Measurements from ENCODE around the gene PLEKHG4B. TPM values are rescaled to one million over a fixed set of nuclear protein-coding genes. Genes with fewer than 3 reads are reported as not detected.
A peak's percentile ranks its signal among the peaks of the same experiment; 100 is the strongest.

PLEKHG4B gene
- total RNA-seq, 1 experiment from 2014 or later: 51.4 TPM

- no peak overlapping the region for H3K4me3 Mint-ChIP-seq
Observed at GRCh38 chr5:194102-194501, 102.1 kb downstream of the PLEKHG4B start.

GRCh38 chr5:194603-195209, 102.7 kb downstream of the PLEKHG4B start:
- H3K4me1 Mint-ChIP-seq: no peaks in the 10 kb centered on the region
- DNase-seq (ENCODE audit: low spot score): no peak
- H3K36me3 Mint-ChIP-seq: no peaks in the 10 kb centered on the region
- TF ChIP-seq CBFB (CRISPR knock-in tag; IDR thresholded peaks at IDR 0.05; ENCODE audit: low read depth): no peak
- no peak overlapping the region for H3K4me3 Mint-ChIP-seq
- ATAC-seq: no peak
- CTCF ChIA-PET: interaction anchor here (0.9 to 1.2 kb wide), 2 partner anchors 25 to 122 kb away, joined by 3 to 4 read pairs; no protein-coding TSS in a partner anchor
- H3K27ac Mint-ChIP-seq: no peak overlapping the region
- no peaks in the 10 kb centered on the region for H3K27me3 Mint-ChIP-seq (ENCODE audit: low read depth)
- POLR2A ChIA-PET: no interaction called here
- H3K9me3 Mint-ChIP-seq: no peaks in the 10 kb centered on the region

More at GRCh38 chr5:194102-194501, 102.1 kb downstream of the PLEKHG4B start:
- Mint-ChIP-seq H3K9me3 (no peaks in the 10 kb centered on the region), H3K27me3 (ENCODE audit: low read depth) (no peaks in the 10 kb centered on the region; the same call in 1 of the 2 replicates), H3K27ac (no peak overlapping the region), H3K4me1 (no peaks in the 10 kb centered on the region; the same call in 1 of the 2 replicates), H3K36me3 (no peaks in the 10 kb centered on the region)
- no peak for TF ChIP-seq ESRRA (CRISPR knock-in tag; IDR thresholded peaks at IDR 0.05; ENCODE audit: borderline replicate concordance)
- no peak for TF ChIP-seq STAT6 (CRISPR knock-in tag; conservative IDR thresholded peaks at IDR 0.05; ENCODE audit: low read depth)
- TF ChIP-seq JUN (CRISPR knock-in tag; IDR thresholded peaks at IDR 0.05): no peak
- no peak for TF ChIP-seq FOXJ3 (CRISPR knock-in tag; IDR thresholded peaks at IDR 0.05; ENCODE audit: borderline replicate concordance)
- TF ChIP-seq OVOL2 (CRISPR knock-in tag; IDR thresholded peaks at IDR 0.05; ENCODE audit: borderline replicate concordance): no peak
- no peak for TF ChIP-seq TEAD1 (CRISPR knock-in tag; IDR thresholded peaks at IDR 0.05)
- no peak for TF ChIP-seq ZNF219 (CRISPR knock-in tag; IDR thresholded peaks at IDR 0.05; ENCODE audit: borderline replicate concordance)
- DNase-seq (ENCODE audit: low spot score) (no peak), ATAC-seq (no peak)
- CTCF ChIA-PET: interaction anchor here (1.2 kb wide), 2 partner anchors 122 to 156 kb away, joined by 3 read pairs; no protein-coding TSS in a partner anchor
- POLR2A ChIA-PET: no interaction called here

GRCh38 chr5:195401-196160, 103.6 kb downstream of the PLEKHG4B start:
- Mint-ChIP-seq H3K27ac (no peak overlapping the region), H3K4me1 (no peaks in the 10 kb centered on the region), H3K36me3 (no peaks in the 10 kb centered on the region), H3K27me3 (ENCODE audit: low read depth) (no peaks in the 10 kb centered on the region), H3K9me3 (no peaks in the 10 kb centered on the region), H3K4me3 (no peak overlapping the region)
- DNase-seq (ENCODE audit: low spot score) (no peak), ATAC-seq (peak; percentile 49; the same call in 1 of the 2 replicates)
- CTCF ChIA-PET: interaction anchor here (0.5 to 0.9 kb wide), 2 partner anchors 12 to 24 kb away, joined by 3 to 4 read pairs; no protein-coding TSS in a partner anchor
- POLR2A ChIA-PET: no interaction called here
- no peak for TF ChIP-seq ZNF512 (CRISPR knock-in tag; IDR thresholded peaks at IDR 0.05; ENCODE audit: borderline replicate concordance)
- no peak for TF ChIP-seq OVOL2 (CRISPR knock-in tag; IDR thresholded peaks at IDR 0.05; ENCODE audit: borderline replicate concordance)
- TF ChIP-seq RELA (CRISPR knock-in tag; IDR thresholded peaks at IDR 0.05; ENCODE audit: borderline replicate concordance): no peak
- no peak for TF ChIP-seq TP53 (CRISPR knock-in tag; IDR thresholded peaks at IDR 0.05)
- no peak for TF ChIP-seq ETV6 (CRISPR knock-in tag; IDR thresholded peaks at IDR 0.05)
- no peak for TF ChIP-seq ATF1 (CRISPR knock-in tag; IDR thresholded peaks at IDR 0.05)
- TF ChIP-seq IRF2 (CRISPR knock-in tag; IDR thresholded peaks at IDR 0.05; ENCODE audit: borderline replicate concordance, low read depth): no peak
- no peak for TF ChIP-seq USF2 (CRISPR knock-in tag; IDR thresholded peaks at IDR 0.05)
- TF ChIP-seq AR (CRISPR knock-in tag; IDR thresholded peaks at IDR 0.05): no peak
- TF ChIP-seq NR1H2 (CRISPR knock-in tag; IDR thresholded peaks at IDR 0.05): no peak
- no peak for TF ChIP-seq SOX15 (CRISPR knock-in tag; IDR thresholded peaks at IDR 0.05)
- TF ChIP-seq KAT7 (CRISPR knock-in tag; IDR thresholded peaks at IDR 0.05; ENCODE audit: borderline replicate concordance): no peak
- no peak for TF ChIP-seq HMGA2 (CRISPR knock-in tag; IDR thresholded peaks at IDR 0.05)
- no peak for TF ChIP-seq TEAD1 (CRISPR knock-in tag; IDR thresholded peaks at IDR 0.05)
- no peak for TF ChIP-seq NFATC4 (CRISPR knock-in tag; IDR thresholded peaks at IDR 0.05)
- no peak for TF ChIP-seq MAX (CRISPR knock-in tag; IDR thresholded peaks at IDR 0.05)

All from WTC11 (cell line).